NCI-H2171 (cell line): ENCODE data around the gene CFAP210.
"Not testable (repeated sequence)": the region's sequence is repeated elsewhere in the genome, so short reads cannot be mapped to it uniquely, and the experiment has no call there.

Source experiments
- DNase-seq: peaks from one replicate; lab custom pipeline; 2025; lab: John Stamatoyannopoulos, UW

Gene CFAP210

GRCh38 chr2:169623235-169623634 is 71.0 kb downstream of the CFAP210 start:
- no peak for DNase-seq

- DNase-seq = no peak
These were observed 73.7 kb downstream of the CFAP210 start for GRCh38 chr2:169620509-169620908.

- DNase-seq = no peak
These were observed 74.3 kb downstream of the CFAP210 start for GRCh38 chr2:169619946-169620345.

GRCh38 chr2:169615982-169616381 is 78.2 kb downstream of the CFAP210 start:
- DNase-seq = not testable (repeated sequence)

- no peak for DNase-seq
These were observed 80.3 kb downstream of the CFAP210 start for GRCh38 chr2:169613876-169614275.

GRCh38 chr2:169609264-169609663 is 84.9 kb downstream of the CFAP210 start:
- no peak for DNase-seq

GRCh38 chr2:169599568-169599967 is 94.6 kb downstream of the CFAP210 start:
- no peak for DNase-seq

- no peak for DNase-seq
These were observed 95.2 kb downstream of the CFAP210 start for GRCh38 chr2:169598982-169599381.

GRCh38 chr2:169596546-169596945 is 97.7 kb downstream of the CFAP210 start:
- DNase-seq = not testable (repeated sequence)
